ENCODE results near the gene PRM3.

- TF ChIP-seq POLR2A (IDR thresholded peaks at IDR 0.05) (no peak), CTCF (IDR thresholded peaks at IDR 0.05 in 4 of 5, conservative IDR thresholded peaks at IDR 0.05 in 1 of 5) (no peak)
Observed at GRCh38 chr16:11264155-11264832, 9.1 kb downstream of the PRM3 start.
